Activated B cell treated with CpG ODN at 0.5 μM for 24 hours (primary cell): ENCODE results near the gene ADAMTS14. TPM values are rescaled to one million over a fixed set of nuclear protein-coding genes. Genes with fewer than 3 reads are reported as not detected.

Source experiments
- ATAC-seq: fragments of 200-7000 bp; cut with Tn5 transposase; one replicate; pipeline ENCODE4 v1.10.0; 2021; ENCODE audit warnings: low read depth, mild to moderate bottlenecking, moderate library complexity
- CTCF ChIA-PET: fragments of 350-600 bp; sonication (Branson Sonifier 250); formaldehyde crosslinking; loops from one replicate; lab custom pipeline; 2021; ENCODE audit warnings: antibody characterized with exemption; lab: Charles Lee
- POLR2A ChIA-PET: fragments of 350-600 bp; sonication (Branson Sonifier 250); formaldehyde crosslinking; loops from one replicate; lab custom pipeline; 2021; ENCODE audit warnings: antibody characterized with exemption; lab: Charles Lee
- DNase-seq: peaks from one replicate; pipeline ENCODE4 v3.0.0; 2022
- H3K27ac Mint-ChIP-seq: one replicate; pipeline ENCODE4 v1.8.0; 2020; ENCODE audit warnings: mixed read lengths
- H3K27me3 Mint-ChIP-seq: one replicate; pipeline ENCODE4 v1.8.0; 2021; ENCODE audit warnings: mixed read lengths
- H3K36me3 Mint-ChIP-seq: one replicate; pipeline ENCODE4 v1.8.0; 2021; ENCODE audit warnings: low read depth, mixed read lengths
- H3K4me1 Mint-ChIP-seq: one replicate; pipeline ENCODE4 v1.8.0; 2021; ENCODE audit warnings: mixed read lengths
- H3K4me3 Mint-ChIP-seq: one replicate; pipeline ENCODE4 v1.8.0; 2020; ENCODE audit warnings: mild to moderate bottlenecking, mixed read lengths
- H3K9me3 Mint-ChIP-seq: one replicate; pipeline ENCODE4 v1.8.0; 2020; ENCODE audit warnings: mixed read lengths
- intact Hi-C: fragments of 100-400 bp; cut with micrococcal nuclease; formaldehyde crosslinking; loops from one replicate; pipeline ENCODE4 v1.15.1; 2024
- total RNA-seq: library from RNA; stranded (reverse); gene quantifications from 2 replicates; pipeline ENCODE4 v1.2.3, GENCODE V29; 2022
- TF ChIP-seq, protein P1 (sequence below): fragments of 200-600 bp; IDR thresholded peaks from one replicate; pipeline ENCODE4 v1.8.0; 2022; ENCODE audit warnings: antibody characterized with exemption, mild to moderate bottlenecking

ADAMTS14 gene
- total RNA-seq, 1 donor from 2014 or later: 0.04 TPM

DNA sequence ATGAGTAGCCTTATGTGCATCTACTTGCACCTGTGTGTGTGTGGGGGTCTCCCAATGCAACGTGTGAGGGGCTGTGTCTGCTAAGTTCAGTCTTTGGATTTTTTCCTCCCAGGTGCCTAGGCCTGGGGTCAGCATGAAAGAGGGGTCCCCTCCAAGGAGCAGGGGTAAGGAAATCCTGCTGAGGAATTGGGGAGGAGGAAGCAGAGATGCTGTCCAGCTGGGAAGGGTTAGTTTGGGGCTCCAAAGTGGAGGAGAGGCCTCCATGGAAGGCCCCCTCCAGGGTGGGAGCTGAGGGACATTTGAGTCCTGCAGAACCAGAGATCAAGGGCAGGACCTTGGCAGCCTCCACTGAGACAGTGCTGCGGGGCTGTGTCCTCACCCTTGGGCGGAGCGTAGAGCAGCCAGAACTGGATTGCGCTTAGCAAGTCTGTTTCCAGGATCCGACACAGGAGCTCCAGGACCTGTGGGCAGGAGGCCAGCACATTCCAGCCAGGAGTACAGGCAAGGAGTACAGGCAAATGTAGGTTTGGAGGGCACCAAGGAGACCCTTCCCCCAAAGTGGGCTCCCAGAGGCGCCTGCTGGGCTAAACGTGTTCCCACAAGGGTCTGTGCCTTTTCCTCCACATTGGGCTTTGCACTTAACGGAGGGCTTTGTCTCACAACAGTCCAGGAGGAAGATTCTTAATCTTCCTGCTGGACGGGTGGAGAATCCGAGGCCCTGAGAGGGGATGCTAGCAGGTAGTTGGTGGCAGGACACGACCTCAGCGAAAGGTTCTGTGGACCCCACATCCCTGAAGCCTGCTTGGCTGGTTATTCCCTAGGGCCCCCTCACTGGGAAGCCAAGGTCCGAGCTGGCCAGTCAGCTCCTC is 102.7 kb downstream of the ADAMTS14 start:
- H3K27ac Mint-ChIP-seq: no peak overlapping the region
- DNase-seq: no peak
- H3K36me3 Mint-ChIP-seq: no peaks in the 10 kb centered on the region
- no peak overlapping the region for H3K4me3 Mint-ChIP-seq
- POLR2A ChIA-PET: no interaction called here
- no peaks in the 10 kb centered on the region for H3K9me3 Mint-ChIP-seq
- no peaks in the 10 kb centered on the region for H3K4me1 Mint-ChIP-seq
- intact Hi-C loops: no loop called here
- CTCF ChIA-PET: no interaction called here
- ATAC-seq: no peak
- TF ChIP-seq, protein P1, sequence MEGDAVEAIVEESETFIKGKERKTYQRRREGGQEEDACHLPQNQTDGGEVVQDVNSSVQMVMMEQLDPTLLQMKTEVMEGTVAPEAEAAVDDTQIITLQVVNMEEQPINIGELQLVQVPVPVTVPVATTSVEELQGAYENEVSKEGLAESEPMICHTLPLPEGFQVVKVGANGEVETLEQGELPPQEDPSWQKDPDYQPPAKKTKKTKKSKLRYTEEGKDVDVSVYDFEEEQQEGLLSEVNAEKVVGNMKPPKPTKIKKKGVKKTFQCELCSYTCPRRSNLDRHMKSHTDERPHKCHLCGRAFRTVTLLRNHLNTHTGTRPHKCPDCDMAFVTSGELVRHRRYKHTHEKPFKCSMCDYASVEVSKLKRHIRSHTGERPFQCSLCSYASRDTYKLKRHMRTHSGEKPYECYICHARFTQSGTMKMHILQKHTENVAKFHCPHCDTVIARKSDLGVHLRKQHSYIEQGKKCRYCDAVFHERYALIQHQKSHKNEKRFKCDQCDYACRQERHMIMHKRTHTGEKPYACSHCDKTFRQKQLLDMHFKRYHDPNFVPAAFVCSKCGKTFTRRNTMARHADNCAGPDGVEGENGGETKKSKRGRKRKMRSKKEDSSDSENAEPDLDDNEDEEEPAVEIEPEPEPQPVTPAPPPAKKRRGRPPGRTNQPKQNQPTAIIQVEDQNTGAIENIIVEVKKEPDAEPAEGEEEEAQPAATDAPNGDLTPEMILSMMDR: no peak
- H3K27me3 Mint-ChIP-seq: no peaks in the 10 kb centered on the region

DNA sequence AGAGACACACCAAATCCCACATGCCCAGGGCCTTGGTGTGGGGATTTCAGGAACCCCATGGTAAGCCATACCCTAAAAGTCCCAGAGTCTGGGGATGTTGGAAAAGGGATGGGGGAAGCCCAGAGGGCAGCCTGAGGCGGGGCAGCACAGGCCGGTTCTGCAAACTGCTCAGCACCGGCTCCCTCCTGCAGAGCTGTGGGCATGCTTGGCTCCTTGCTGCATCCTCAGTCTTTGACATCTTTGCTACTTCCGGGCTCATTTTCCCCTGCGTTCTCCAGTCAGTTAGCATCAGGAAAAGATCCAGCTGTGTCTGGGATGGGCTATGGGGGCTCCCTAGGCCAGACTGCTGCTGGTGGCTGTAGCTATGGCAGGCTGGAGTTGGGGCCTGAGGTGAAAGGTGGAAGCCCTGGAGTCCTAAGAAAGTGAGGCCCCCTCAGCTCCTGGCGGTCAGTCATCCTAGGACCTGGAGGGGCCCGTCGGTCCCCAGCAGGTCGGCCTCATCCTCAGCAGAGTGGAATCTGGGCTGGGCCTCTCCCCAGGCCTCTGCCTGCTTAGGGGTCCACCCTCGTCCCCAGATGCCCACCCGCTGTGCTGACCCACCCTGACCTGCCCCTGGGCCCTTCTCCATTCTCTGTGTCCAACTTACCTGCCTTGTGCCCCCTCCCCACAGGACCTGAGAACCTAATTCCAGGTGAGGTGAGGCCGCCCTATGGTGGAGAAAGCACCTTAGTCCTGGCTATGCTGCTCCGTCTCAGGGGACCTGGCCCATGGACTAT is 103.6 kb downstream of the ADAMTS14 start:
- Mint-ChIP-seq H3K9me3 (no peaks in the 10 kb centered on the region), H3K4me3 (no peak overlapping the region), H3K27ac (no peak overlapping the region), H3K27me3 (no peaks in the 10 kb centered on the region), H3K36me3 (no peaks in the 10 kb centered on the region), H3K4me1 (no peaks in the 10 kb centered on the region)
- intact Hi-C loops: no loop called here
- no peak for DNase-seq
- ChIA-PET POLR2A (no interaction called here), CTCF (no interaction called here)
- TF ChIP-seq, protein P1: no peak
- ATAC-seq: no peak

- H3K9me3 Mint-ChIP-seq: no peaks in the 10 kb centered on the region
- H3K27ac Mint-ChIP-seq: no peak overlapping the region
- CTCF ChIA-PET: no interaction called here
- POLR2A ChIA-PET: no interaction called here
- intact Hi-C loops: no loop called here
- no peak overlapping the region for H3K4me3 Mint-ChIP-seq
- no peaks in the 10 kb centered on the region for H3K27me3 Mint-ChIP-seq
- ATAC-seq (no peak), DNase-seq (no peak)
- no peaks in the 10 kb centered on the region for H3K36me3 Mint-ChIP-seq
- no peaks in the 10 kb centered on the region for H3K4me1 Mint-ChIP-seq
- TF ChIP-seq, protein P1: no peak
Observed at GRCh38 chr10:70776455-70777005, 104.2 kb downstream of the ADAMTS14 start.

GRCh38 chr10:70777063-70777875 is 105.0 kb downstream of the ADAMTS14 start:
- H3K4me3 Mint-ChIP-seq: no peak overlapping the region
- ATAC-seq: no peak
- H3K27me3 Mint-ChIP-seq: no peaks in the 10 kb centered on the region
- H3K9me3 Mint-ChIP-seq: no peaks in the 10 kb centered on the region
- H3K4me1 Mint-ChIP-seq: no peaks in the 10 kb centered on the region
- TF ChIP-seq, protein P1: no peak
- no peak for DNase-seq
- ChIA-PET CTCF (no interaction called here), POLR2A (no interaction called here)
- intact Hi-C loops: no loop called here
- no peaks in the 10 kb centered on the region for H3K36me3 Mint-ChIP-seq
- H3K27ac Mint-ChIP-seq: no peak overlapping the region
